GM21825 (cell line): ENCODE measurements around the gene EML1.

Source experiments
- ATAC-seq: cut with Tn5 transposase; IDR thresholded peaks from one replicate; pipeline ENCODE4 v1.9.1; 2021; ENCODE audit warnings: mild to moderate bottlenecking, moderate library complexity; ENCODE audit not compliant: unreplicated experiment

Gene EML1

GRCh38 chr14:99982537-99983250 is 189.5 kb downstream of the EML1 start:
- peak; percentile 86 for ATAC-seq

GRCh38 chr14:99983251-99984015 is 190.2 kb downstream of the EML1 start:
- no peak for ATAC-seq

GRCh38 chr14:99984036-99984435 is 190.8 kb downstream of the EML1 start:
- no peak for ATAC-seq

- no peak for ATAC-seq
These were observed 193.2 kb downstream of the EML1 start for GRCh38 chr14:99986396-99986795.

GRCh38 chr14:99989032-99989431 is 195.8 kb downstream of the EML1 start:
- no peak for ATAC-seq

GRCh38 chr14:99990268-99991170 is 197.3 kb downstream of the EML1 start:
- no peak for ATAC-seq

- no peak for ATAC-seq
These were observed 198.1 kb downstream of the EML1 start for GRCh38 chr14:99991331-99991730.
